DND-41 (cell line): ENCODE data around the gene TRRAP.

Source experiments
- ATAC-seq: fragments of 200-7000 bp; cut with Tn5 transposase; 3 replicates; pipeline ENCODE4 v1.9.1; 2021; ENCODE audit warnings: low read depth; ENCODE audit not compliant: insufficient read depth
- DNase-seq: peaks from one replicate; pipeline ENCODE4 v3.0.0-alpha.2; 2020
- H2AFZ ChIP-seq: 2 replicates; pipeline ENCODE4 v1.6.0; 2012; ENCODE audit warnings: low read depth, low read length
- H3K27ac ChIP-seq: 2 replicates; pipeline ENCODE4 v1.5.1; 2012; ENCODE audit warnings: low read length, inconsistent platforms
- H3K27me3 ChIP-seq: fragments of 200-600 bp; sonication (generic); 2 replicates; pipeline ENCODE4 v1.6.0; 2012; ENCODE audit warnings: low read length, mild to moderate bottlenecking, inconsistent platforms; ENCODE audit not compliant: insufficient read depth, poor library complexity
- H3K36me3 ChIP-seq: 2 replicates; pipeline ENCODE4 v1.5.1; 2012; ENCODE audit warnings: low read length, inconsistent platforms; ENCODE audit not compliant: insufficient read depth
- H3K4me1 ChIP-seq: 2 replicates; pipeline ENCODE4 v1.5.1; 2012; ENCODE audit warnings: mild to moderate bottlenecking, low read length; ENCODE audit not compliant: insufficient read depth
- H3K4me2 ChIP-seq: 2 replicates; pipeline ENCODE4 v1.6.0; 2012; ENCODE audit warnings: mild to moderate bottlenecking, moderate library complexity, low read length, inconsistent platforms; ENCODE audit not compliant: insufficient read depth
- H3K4me3 ChIP-seq, 2 experiments: fragments of 200-600 bp in 1 of 2; shearing (Covaris generic) in 1 of 2; 2 replicates each; pipeline ENCODE4 v1.5.1; 2012 to 2016; ENCODE audit warnings: inconsistent platforms in 2 of 2, low read length in 2 of 2, mild to moderate bottlenecking in 2 of 2, low read depth in 1 of 2, moderate library complexity in 1 of 2
- H3K79me2 ChIP-seq: 2 replicates; pipeline ENCODE4 v1.6.0; 2012; ENCODE audit warnings: low read length, inconsistent platforms; ENCODE audit not compliant: insufficient read depth
- H3K9ac ChIP-seq: 2 replicates; pipeline ENCODE4 v1.6.0; 2012; ENCODE audit warnings: low read depth, mild to moderate bottlenecking, inconsistent platforms, low read length, moderate library complexity
- H3K9me3 ChIP-seq: 2 replicates; pipeline ENCODE4 v1.5.1; 2012; ENCODE audit warnings: low read length, moderate library complexity, mild to moderate bottlenecking, inconsistent platforms; ENCODE audit not compliant: insufficient read depth, severe bottlenecking
- H4K20me1 ChIP-seq: 2 replicates; pipeline ENCODE4 v1.6.0; 2012; ENCODE audit warnings: low read length; ENCODE audit not compliant: insufficient read depth
- CTCF ChIP-seq: IDR thresholded peaks from 2 replicates; pipeline ENCODE4 v1.5.1; 2012; ENCODE audit warnings: borderline replicate concordance, low read length, moderate library complexity, mild to moderate bottlenecking; ENCODE audit not compliant: poor library complexity, severe bottlenecking; ENCODE audit errors: extremely low read depth
- EZH2 ChIP-seq: IDR thresholded peaks from 3 replicates; pipeline ENCODE4 v1.6.1; 2012; ENCODE audit warnings: borderline replicate concordance, low read depth, mild to moderate bottlenecking, moderate library complexity, low read length, inconsistent platforms; ENCODE audit not compliant: severe bottlenecking

TRRAP gene

GRCh38 chr7:99011706-99012404 is 133.5 kb downstream of the TRRAP start:
- no peak overlapping the region for H3K9ac ChIP-seq
- peaks cover 83% of the 10 kb centered on the region for H3K36me3 ChIP-seq
- no peak overlapping the region for H3K4me3 ChIP-seq
- no peak for TF ChIP-seq CTCF
- no peak for TF ChIP-seq EZH2
- no peaks in the 10 kb centered on the region for H3K79me2 ChIP-seq
- H3K27ac ChIP-seq: no peak overlapping the region
- DNase-seq (no peak), ATAC-seq (no peak)
- H3K27me3 ChIP-seq: no peaks in the 10 kb centered on the region
- H3K4me1 ChIP-seq: no peaks in the 10 kb centered on the region
- H3K9me3 ChIP-seq: no peaks in the 10 kb centered on the region
- H3K4me2 ChIP-seq: no peak overlapping the region
- no peak overlapping the region for H2AFZ ChIP-seq
- H4K20me1 ChIP-seq: peaks cover 5% of the 10 kb centered on the region; the same call in 1 of the 2 replicates

GRCh38 chr7:99012722-99013121 is 134.4 kb downstream of the TRRAP start:
- H3K36me3 ChIP-seq: peaks cover 78% of the 10 kb centered on the region
- DNase-seq: no peak
- no peak for TF ChIP-seq EZH2
- TF ChIP-seq CTCF: no peak

GRCh38 chr7:99013266-99014112 is 135.2 kb downstream of the TRRAP start:
- Histone ChIP-seq H4K20me1 (peaks cover 5% of the 10 kb centered on the region; the same call in 1 of the 2 replicates), H3K4me1 (no peaks in the 10 kb centered on the region), H3K4me2 (no peak overlapping the region), H3K27me3 (no peaks in the 10 kb centered on the region), H3K79me2 (no peaks in the 10 kb centered on the region; the same call in 1 of the 2 replicates), H3K27ac (no peak overlapping the region), H3K36me3 (peaks cover 76% of the 10 kb centered on the region), H3K9me3 (no peaks in the 10 kb centered on the region), H3K4me3 (no peak overlapping the region), H2AFZ (no peak overlapping the region), H3K9ac (no peak overlapping the region)
- DNase-seq (no peak), ATAC-seq (0 out of 3 replicates have a peak, but pooled peaks have one; percentile 17)
- no peak for TF ChIP-seq EZH2
- no peak for TF ChIP-seq CTCF

More at GRCh38 chr7:99012722-99013121, 134.4 kb downstream of the TRRAP start:
- ATAC-seq: no peak
- Histone ChIP-seq H3K4me1 (no peaks in the 10 kb centered on the region), H4K20me1 (peaks cover 5% of the 10 kb centered on the region; the same call in 1 of the 2 replicates), H3K9me3 (no peaks in the 10 kb centered on the region), H3K4me3 (no peak overlapping the region), H3K9ac (no peak overlapping the region), H3K79me2 (no peaks in the 10 kb centered on the region; the same call in 1 of the 2 replicates), H3K4me2 (no peak overlapping the region), H3K27ac (no peak overlapping the region), H3K27me3 (no peaks in the 10 kb centered on the region), H2AFZ (no peak overlapping the region)
